NCI-H345 (cell line): ENCODE data around the gene ANKHD1.

Experiments
- DNase-seq: peaks from one replicate; lab custom pipeline; 2025; lab: John Stamatoyannopoulos, UW

The ANKHD1 gene

GRCh38 chr5:140546851-140547507, 145.3 kb downstream of the ANKHD1 start:
- no peak for DNase-seq

- DNase-seq, result peak; percentile 77
Measured at GRCh38 chr5:140547508-140548299, 146.1 kb downstream of the ANKHD1 start, which contains the start of gene EIF4EBP3. TSS of gene EIF4EBP3 (plus strand) at chr5:140547662. CDS start at chr5:140547738, 76 bp downstream.

GRCh38 chr5:140548300-140548688, 146.7 kb downstream of the ANKHD1 start:
- DNase-seq, result no peak

- DNase-seq, result no peak
Measured at GRCh38 chr5:140548791-140549190, 147.2 kb downstream of the ANKHD1 start.

- DNase-seq, result peak; percentile 17
Measured at GRCh38 chr5:140549237-140550144, 147.9 kb downstream of the ANKHD1 start.

GRCh38 chr5:140550147-140551079, 148.8 kb downstream of the ANKHD1 start:
- no peak for DNase-seq

GRCh38 chr5:140551872-140552271, 150.2 kb downstream of the ANKHD1 start:
- DNase-seq, result no peak

- no peak for DNase-seq
Measured at GRCh38 chr5:140553657-140554056, 152.0 kb downstream of the ANKHD1 start.

- DNase-seq, result no peak
Measured at GRCh38 chr5:140554454-140554853, 152.8 kb downstream of the ANKHD1 start.

- no peak for DNase-seq
Measured at GRCh38 chr5:140555747-140556312, 154.2 kb downstream of the ANKHD1 start.

- no peak for DNase-seq
Measured at GRCh38 chr5:140556438-140556837, 154.8 kb downstream of the ANKHD1 start.

GRCh38 chr5:140557136-140557805, 155.6 kb downstream of the ANKHD1 start, which contains the start of gene SRA1:
TSS of gene SRA1 (minus strand) at chr5:140557473. CDS start at chr5:140557452, 21 bp downstream.
- DNase-seq, result peak; percentile 96

GRCh38 chr5:140557965-140558364, 156.3 kb downstream of the ANKHD1 start:
- no peak for DNase-seq

- DNase-seq, result no peak
Measured at GRCh38 chr5:140558542-140558941, 156.9 kb downstream of the ANKHD1 start.

- DNase-seq, result no peak
Measured at GRCh38 chr5:140560227-140560626, 158.6 kb downstream of the ANKHD1 start.

- no peak for DNase-seq
Measured at GRCh38 chr5:140561753-140562523, 160.3 kb downstream of the ANKHD1 start.

GRCh38 chr5:140563596-140563995, 162.0 kb downstream of the ANKHD1 start:
- no peak for DNase-seq

- peak; percentile 99 for DNase-seq
Measured at GRCh38 chr5:140564196-140565023, 162.8 kb downstream of the ANKHD1 start, which contains the start of the genes APBB3 and SLC35A4. TSS of gene APBB3 (minus strand) at chr5:140564598. CDS start at chr5:140564245, 353 bp downstream. TSS of gene SLC35A4 (plus strand) at chr5:140564828. CDS start at chr5:140567170, 2,342 bp downstream.
